Osteoblast (primary cell): Measurements from ENCODE around the gene SLC2A4RG. TPM values are rescaled to one million over a fixed set of nuclear protein-coding genes. Genes with fewer than 3 reads are reported as not detected.
A peak's percentile ranks its signal among the peaks of the same experiment; 100 is the strongest.

Experiments
- DNase-seq: peaks from one replicate; pipeline ENCODE4 v3.0.0; 2011; ENCODE audit warnings: low spot score, mixed read lengths; ENCODE audit not compliant: insufficient read length; ENCODE audit errors: missing footprints
- H2AFZ ChIP-seq: 2 replicates; pipeline ENCODE4 v1.6.0; 2011; ENCODE audit warnings: mild to moderate bottlenecking, low read length
- H3K27ac ChIP-seq: 2 replicates; pipeline ENCODE4 v1.5.1; 2011; ENCODE audit warnings: mild to moderate bottlenecking, low read depth, low read length, moderate library complexity
- H3K27me3 ChIP-seq: 2 replicates; pipeline ENCODE4 v1.6.0; 2012; ENCODE audit warnings: mild to moderate bottlenecking, control low read depth, inconsistent platforms, low read length, moderate library complexity; ENCODE audit not compliant: insufficient read depth
- H3K36me3 ChIP-seq: 2 replicates; pipeline ENCODE4 v1.5.1; 2011; ENCODE audit warnings: mild to moderate bottlenecking, low read length, control low read depth, moderate library complexity; ENCODE audit not compliant: insufficient read depth
- H3K4me1 ChIP-seq: 2 replicates; pipeline ENCODE4 v1.5.1; 2011; ENCODE audit warnings: mild to moderate bottlenecking, low read length, control low read depth, moderate library complexity; ENCODE audit not compliant: insufficient read depth
- H3K4me2 ChIP-seq: 2 replicates; pipeline ENCODE4 v1.6.0; 2011; ENCODE audit warnings: mild to moderate bottlenecking, low read length; ENCODE audit not compliant: insufficient read depth
- H3K4me3 ChIP-seq: fragments of 200-600 bp; sonication (generic); 3 replicates; pipeline ENCODE4 v1.5.1; 2012; ENCODE audit warnings: mild to moderate bottlenecking, low read length, inconsistent platforms; ENCODE audit not compliant: insufficient read depth
- H3K79me2 ChIP-seq: 2 replicates; pipeline ENCODE4 v1.6.0; 2012; ENCODE audit warnings: mild to moderate bottlenecking, low read length, control low read depth, inconsistent platforms; ENCODE audit not compliant: insufficient read depth
- H3K9me3 ChIP-seq: 2 replicates; pipeline ENCODE4 v1.5.1; 2011; ENCODE audit warnings: low read depth, low read length, control low read depth
- H4K20me1 ChIP-seq: 2 replicates; pipeline ENCODE4 v1.6.0; 2012; ENCODE audit warnings: mild to moderate bottlenecking, low read length, control low read depth; ENCODE audit not compliant: insufficient read depth
- total RNA-seq: library from RNA; depleted of rRNA; stranded (reverse); fragments of >200 nt; gene quantifications from 2 replicates; pipeline ENCODE4 v1.2.3, GENCODE V29; 2012
- TF ChIP-seq, protein P1 (sequence below): IDR thresholded peaks from 2 replicates; pipeline ENCODE4 v1.5.1; 2011; ENCODE audit warnings: mild to moderate bottlenecking, low read depth, low read length, moderate library complexity; ENCODE audit errors: extremely low read depth

Gene SLC2A4RG
- total RNA-seq, 1 donor = 27.5 TPM

DNA sequence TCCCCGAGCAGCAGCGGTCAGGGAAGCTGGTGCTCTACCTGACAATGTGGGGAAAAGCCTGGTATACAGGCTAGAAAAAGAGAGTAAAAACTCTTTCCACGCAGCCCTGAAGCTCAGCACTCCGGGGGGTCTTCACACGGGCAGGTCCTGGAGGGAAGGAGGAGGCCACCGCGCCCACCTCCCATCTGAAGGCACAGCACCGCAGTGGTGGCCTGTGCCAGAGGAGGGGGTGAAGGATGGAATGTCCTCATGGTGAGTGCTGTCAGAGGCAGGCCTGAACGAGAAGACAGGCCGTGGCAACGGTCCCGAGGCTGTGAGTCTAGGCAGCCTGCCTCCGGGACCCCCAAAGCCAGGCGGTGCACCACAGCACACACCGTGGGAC is 5.8 kb downstream of the SLC2A4RG start:
- peaks cover 4% of the 10 kb centered on the region for H3K79me2 ChIP-seq
- H3K36me3 ChIP-seq = peaks cover 22% of the 10 kb centered on the region
- peaks cover 9% of the 10 kb centered on the region for H3K4me1 ChIP-seq
- no peak overlapping the region for H3K4me2 ChIP-seq
- no peak overlapping the region for H3K27ac ChIP-seq
- no peaks in the 10 kb centered on the region for H3K9me3 ChIP-seq
- H3K4me3 ChIP-seq = no peak overlapping the region
- no peaks in the 10 kb centered on the region for H3K27me3 ChIP-seq
- H4K20me1 ChIP-seq = peaks cover 8% of the 10 kb centered on the region
- peak; percentile 88 for DNase-seq
- TF ChIP-seq, protein P1, sequence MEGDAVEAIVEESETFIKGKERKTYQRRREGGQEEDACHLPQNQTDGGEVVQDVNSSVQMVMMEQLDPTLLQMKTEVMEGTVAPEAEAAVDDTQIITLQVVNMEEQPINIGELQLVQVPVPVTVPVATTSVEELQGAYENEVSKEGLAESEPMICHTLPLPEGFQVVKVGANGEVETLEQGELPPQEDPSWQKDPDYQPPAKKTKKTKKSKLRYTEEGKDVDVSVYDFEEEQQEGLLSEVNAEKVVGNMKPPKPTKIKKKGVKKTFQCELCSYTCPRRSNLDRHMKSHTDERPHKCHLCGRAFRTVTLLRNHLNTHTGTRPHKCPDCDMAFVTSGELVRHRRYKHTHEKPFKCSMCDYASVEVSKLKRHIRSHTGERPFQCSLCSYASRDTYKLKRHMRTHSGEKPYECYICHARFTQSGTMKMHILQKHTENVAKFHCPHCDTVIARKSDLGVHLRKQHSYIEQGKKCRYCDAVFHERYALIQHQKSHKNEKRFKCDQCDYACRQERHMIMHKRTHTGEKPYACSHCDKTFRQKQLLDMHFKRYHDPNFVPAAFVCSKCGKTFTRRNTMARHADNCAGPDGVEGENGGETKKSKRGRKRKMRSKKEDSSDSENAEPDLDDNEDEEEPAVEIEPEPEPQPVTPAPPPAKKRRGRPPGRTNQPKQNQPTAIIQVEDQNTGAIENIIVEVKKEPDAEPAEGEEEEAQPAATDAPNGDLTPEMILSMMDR = no peak
- no peak overlapping the region for H2AFZ ChIP-seq

DNA sequence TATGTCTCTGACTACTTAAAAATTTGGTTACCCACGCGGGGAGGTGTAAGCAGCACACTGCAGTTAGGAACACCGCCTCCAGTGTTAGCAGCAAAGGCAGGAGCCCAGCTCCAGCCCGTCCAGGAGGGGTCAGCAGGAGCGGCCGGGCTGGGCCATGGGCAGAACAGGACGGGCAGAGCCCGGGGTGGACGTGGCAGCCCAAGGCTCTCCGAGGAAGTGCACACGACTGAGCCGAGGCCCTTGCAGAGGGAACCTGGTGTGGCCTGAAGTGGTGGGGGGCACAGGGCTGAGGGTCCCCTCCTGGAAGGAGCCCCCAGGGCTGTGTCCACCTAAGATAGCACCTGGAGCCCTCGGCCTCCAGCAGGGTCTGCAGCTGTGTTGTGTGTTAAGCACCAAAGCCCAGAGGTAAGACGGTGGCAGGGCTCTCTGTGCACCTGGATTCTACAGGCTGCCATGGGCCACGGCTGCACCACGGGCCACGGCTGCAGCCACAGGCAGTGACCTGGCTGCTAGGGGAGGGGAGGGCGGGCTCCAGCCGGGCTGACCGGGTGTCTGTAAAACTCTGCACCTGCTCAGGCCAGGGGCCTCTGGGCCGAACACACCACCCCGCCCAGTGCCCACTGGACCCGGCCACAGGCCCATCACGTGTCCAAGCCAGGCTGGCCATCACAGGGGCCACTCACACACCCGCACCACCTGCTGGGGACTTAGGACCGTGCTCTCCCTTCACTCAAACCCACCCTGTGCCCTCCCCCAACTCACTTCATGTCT is 6.6 kb downstream of the SLC2A4RG start:
- peaks cover 4% of the 10 kb centered on the region for H3K79me2 ChIP-seq
- H2AFZ ChIP-seq = no peak overlapping the region
- H3K4me2 ChIP-seq = no peak overlapping the region
- peaks cover 22% of the 10 kb centered on the region for H3K36me3 ChIP-seq
- peaks cover 5% of the 10 kb centered on the region for H3K4me1 ChIP-seq
- DNase-seq = peak; percentile 91
- peaks cover 4% of the 10 kb centered on the region for H4K20me1 ChIP-seq
- H3K9me3 ChIP-seq = no peaks in the 10 kb centered on the region
- TF ChIP-seq, protein P1 = no peak
- H3K4me3 ChIP-seq = no peak overlapping the region
- H3K27ac ChIP-seq = no peak overlapping the region
- no peaks in the 10 kb centered on the region for H3K27me3 ChIP-seq

DNA sequence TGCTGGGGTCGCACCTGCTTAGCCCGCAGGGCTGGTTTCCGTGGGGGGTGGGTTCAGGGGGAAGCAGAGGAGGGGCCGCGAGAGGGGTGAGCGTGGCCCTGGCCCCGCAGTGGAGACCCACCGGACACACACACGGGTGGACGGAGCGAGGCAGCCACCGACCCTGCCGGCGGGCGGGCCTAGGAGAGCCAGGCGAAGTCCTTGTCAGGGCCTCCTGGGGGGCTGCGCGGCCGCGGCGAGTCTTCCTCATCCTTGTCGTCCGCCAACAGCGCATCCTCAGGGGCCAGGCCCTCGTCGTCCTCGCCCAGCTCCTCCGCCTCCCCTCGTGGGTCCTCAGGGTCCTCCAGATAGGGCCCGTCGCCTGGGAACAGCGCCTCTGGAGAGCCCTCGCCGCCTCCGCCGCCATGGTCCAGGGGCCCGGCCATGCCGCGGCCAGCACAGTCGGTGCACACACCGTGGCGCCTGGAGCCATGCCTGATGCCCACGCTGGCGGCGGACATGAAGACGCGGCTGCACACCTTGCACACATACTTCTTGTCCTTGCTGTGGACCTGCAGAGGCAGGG is 7.3 kb downstream of the SLC2A4RG start:
- peak; percentile 70 for DNase-seq
- Histone ChIP-seq H3K36me3 (peaks cover 17% of the 10 kb centered on the region), H2AFZ (no peak overlapping the region), H3K27me3 (no peaks in the 10 kb centered on the region), H3K27ac (no peak overlapping the region), H3K4me1 (no peaks in the 10 kb centered on the region), H3K4me2 (no peak overlapping the region), H3K9me3 (no peaks in the 10 kb centered on the region), H4K20me1 (no peaks in the 10 kb centered on the region), H3K4me3 (no peak overlapping the region), H3K79me2 (no peaks in the 10 kb centered on the region)
- TF ChIP-seq, protein P1 = no peak

DNA sequence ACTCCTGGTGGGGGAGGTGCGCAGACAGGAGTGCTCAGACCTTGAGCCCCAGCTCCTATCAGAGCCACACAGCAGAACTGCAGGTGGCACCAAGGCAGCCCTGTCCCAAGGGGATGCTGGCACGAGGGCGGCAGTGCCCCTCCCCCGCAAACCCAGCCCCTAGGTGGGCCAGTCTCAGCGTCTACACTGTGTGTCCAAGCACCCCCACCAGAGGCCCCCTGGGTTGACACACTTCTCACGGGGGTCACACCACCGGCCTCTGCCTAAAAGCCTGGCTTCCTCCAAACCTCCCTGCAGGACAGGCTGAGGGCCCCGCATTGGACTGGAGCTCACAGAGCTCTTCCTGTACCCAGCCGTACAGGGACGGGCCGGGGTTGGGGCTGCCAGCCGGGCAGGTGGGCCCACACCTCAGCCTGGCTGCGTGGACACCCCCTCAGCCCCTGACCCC is 8.1 kb downstream of the SLC2A4RG start:
- no peaks in the 10 kb centered on the region for H4K20me1 ChIP-seq
- no peak overlapping the region for H3K4me2 ChIP-seq
- H3K27ac ChIP-seq = no peak overlapping the region
- H3K4me3 ChIP-seq = no peak overlapping the region
- no peak overlapping the region for H2AFZ ChIP-seq
- H3K36me3 ChIP-seq = peaks cover 9% of the 10 kb centered on the region
- no peaks in the 10 kb centered on the region for H3K9me3 ChIP-seq
- no peaks in the 10 kb centered on the region for H3K4me1 ChIP-seq
- H3K27me3 ChIP-seq = no peaks in the 10 kb centered on the region
- peak; percentile 91 for DNase-seq
- TF ChIP-seq, protein P1 = no peak
- H3K79me2 ChIP-seq = no peaks in the 10 kb centered on the region
